K562 (cell line): ENCODE results near the gene SOX6. TPM values are rescaled to one million over a fixed set of nuclear protein-coding genes. Genes with fewer than 3 reads are reported as not detected.

ENCODE experiments used
- ARID1B ChIP-seq: fragments of 450-650 bp; IDR thresholded peaks from 2 replicates; pipeline ENCODE4 v1.6.1; 2016; ENCODE audit warnings: antibody characterized with exemption, mild to moderate bottlenecking, inconsistent platforms
- CBFA2T2 ChIP-seq: fragments of 450-650 bp; conservative IDR thresholded peaks from 2 replicates; pipeline ENCODE4 v1.6.1; 2017; ENCODE audit warnings: mild to moderate bottlenecking
- E2F6 ChIP-seq, 2 experiments: IDR thresholded peaks; 2 replicates each; pipeline ENCODE4 v1.6.1; 2011; ENCODE audit warnings: borderline replicate concordance in 1 of 2, control low read depth in 1 of 2, low read depth in 1 of 2, low read length in 1 of 2, mild to moderate bottlenecking in 1 of 2, mixed read lengths in 1 of 2, moderate library complexity in 1 of 2; ENCODE audit not compliant: insufficient read depth in 1 of 2, insufficient read length in 1 of 2, poor library complexity in 1 of 2, severe bottlenecking in 1 of 2; ENCODE audit errors: extremely low read depth in 1 of 2
- ELF2 ChIP-seq: fragments of 250-450 bp; sonication (Bioruptor Pico); IDR thresholded peaks from 2 replicates; pipeline ENCODE4 v1.5.0; 2021; ENCODE audit warnings: mild to moderate bottlenecking
- KLF16 ChIP-seq: IDR thresholded peaks from 2 replicates; pipeline ENCODE4 v1.6.1; 2016; ENCODE audit warnings: antibody characterized with exemption
- MECOM ChIP-seq: fragments of 250-450 bp; sonication (Bioruptor Pico); IDR thresholded peaks from 2 replicates; pipeline ENCODE4 v1.8.0; 2022; ENCODE audit warnings: inconsistent platforms
- PBX2 ChIP-seq, 2 experiments: IDR thresholded peaks in 1 of 2; conservative IDR thresholded peaks in 1 of 2; 2 replicates each; pipeline ENCODE4 v1.6.1; 2016; ENCODE audit warnings: low read depth in 2 of 2, mild to moderate bottlenecking in 1 of 2, missing compliant biosample characterization in 1 of 2, missing genetic modification characterization in 1 of 2, moderate library complexity in 1 of 2
- TAL1 ChIP-seq: fragments of 450-650 bp; IDR thresholded peaks from 2 replicates; pipeline ENCODE4 v1.6.1; 2016; ENCODE audit warnings: mild to moderate bottlenecking
- TCF3 ChIP-seq: sonication (generic); formaldehyde crosslinking; IDR thresholded peaks from 2 replicates; pipeline ENCODE4 v1.4.0; 2020; ENCODE audit warnings: mild to moderate bottlenecking, missing genetic modification reagents
- ZNF175 ChIP-seq: fragments of 200-800 bp; sonication (Bioruptor generic); IDR thresholded peaks from 2 replicates; pipeline ENCODE4 v1.6.1; 2016; ENCODE audit warnings: low read depth, mild to moderate bottlenecking, missing genetic modification characterization, missing compliant biosample characterization
- ZNF589 ChIP-seq: fragments of 200-800 bp; sonication (Bioruptor generic); IDR thresholded peaks from 2 replicates; pipeline ENCODE4 v1.6.1; 2016; ENCODE audit warnings: low read depth, missing genetic modification characterization, missing compliant biosample characterization
- ZNF592 ChIP-seq: fragments of 450-650 bp; IDR thresholded peaks from 2 replicates; pipeline ENCODE4 v1.6.1; 2017; ENCODE audit warnings: antibody characterized with exemption, mild to moderate bottlenecking
- ZNF639 ChIP-seq, 2 experiments: fragments of 200-800 bp in 1 of 2; sonication (Bioruptor generic) in 1 of 2; sonication (generic) in 1 of 2; formaldehyde crosslinking in 1 of 2; IDR thresholded peaks in 1 of 2; conservative IDR thresholded peaks in 1 of 2; 2 replicates each; pipeline versions ENCODE4 v1.5.0 to v1.6.1; 2016 to 2020; ENCODE audit warnings: missing compliant biosample characterization in 1 of 2, missing genetic modification characterization in 1 of 2, missing genetic modification reagents in 1 of 2
- polyA plus RNA-seq, 8 experiments: library from polyadenylated mRNA; depleted of rRNA in 4 of 8; stranded (reverse) in 5 of 8; unstranded in 3 of 8; fragments of >200 nt; fragmentation: Nextera tagmentation in 2 of 8; fragmentation: Illumina TruSeq in 1 of 8; extraction: Ambion mirVana in 2 of 8; extraction: Trizol in 1 of 8; gene quantifications; 2 replicates each; pipeline versions ENCODE4 v1.2.1 to v1.2.3, GENCODE V29; 2011 to 2014; ENCODE audit warnings: inconsistent platforms in 1 of 8, missing spikeins in 1 of 8
- total RNA-seq, 7 experiments: library from RNA; depleted of rRNA in 6 of 7; stranded (reverse); fragments of >200 nt in 6 of 7; fragmentation: Illumina TruSeq in 2 of 7; extraction: Trizol in 2 of 7; gene quantifications; 2 replicates each; pipeline versions ENCODE4 v1.2.1 to v1.2.3, GENCODE V29; 2011 to 2021; ENCODE audit warnings: low replicate concordance in 1 of 7

SOX6 gene
- total and polyA plus RNA-seq, 9 of the 15 experiments (the other 6 are each of a cell fraction or from before 2014, with no cell fraction given): 0.89 to 8.7 (median 5.7) TPM

DNA sequence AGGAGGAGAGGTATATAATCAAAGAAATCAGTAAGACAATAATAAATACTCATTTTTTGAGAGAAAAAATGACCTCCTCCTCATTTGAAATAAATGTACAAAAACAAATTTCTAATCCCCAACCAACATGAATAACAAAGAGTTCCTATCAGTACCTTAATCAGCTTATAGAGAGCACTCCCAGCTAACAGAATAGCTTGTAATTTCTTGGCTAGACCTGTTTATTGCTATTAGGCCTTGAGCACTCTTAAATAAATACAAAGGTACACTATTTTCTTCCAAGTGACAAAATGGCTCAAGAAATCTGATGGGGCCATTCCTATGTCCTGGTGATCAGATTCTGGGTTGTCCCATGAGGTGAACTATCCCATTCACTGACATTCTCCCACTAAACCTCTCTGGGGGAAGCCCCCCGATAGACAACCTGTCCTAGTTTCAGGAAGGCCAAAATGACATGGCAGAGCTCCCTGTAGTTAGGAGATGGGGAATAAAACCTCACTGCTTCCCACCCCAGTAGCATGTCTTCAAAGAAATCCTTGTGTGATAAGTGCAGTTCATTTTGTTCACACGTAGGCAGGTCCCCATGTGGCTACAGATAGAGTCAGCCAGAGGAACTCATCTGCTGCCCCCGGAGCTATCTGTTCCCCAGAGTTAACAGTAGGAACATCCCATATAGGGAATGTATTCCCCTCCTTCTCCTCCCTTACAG lies 385.7 kb downstream of the SOX6 start (continued):
- TF ChIP-seq ZNF592 (peak; percentile 91), KLF16 (0 out of 2 replicates have a peak, but pooled peaks have one; percentile 19), ARID1B (peak; percentile 33), E2F6 (IDR thresholded peaks at IDR 0.05; ENCODE audit: borderline replicate concordance in 1 of 2, extremely low read depth in 1 of 2, insufficient read depth in 1 of 2, insufficient read length in 1 of 2, low read depth in 1 of 2, low read length in 1 of 2, poor library complexity in 1 of 2, severe bottlenecking in 1 of 2) (peak; percentile 42 to 59), ZNF589 (CRISPR knock-in tag) (peak; percentile 50; the same call in 1 of the 2 replicates), TAL1 (peak; percentile 41; the same call in 1 of the 2 replicates), ELF2 (0 out of 2 replicates have a peak, but pooled peaks have one; percentile 13), MECOM (CRISPR knock-in tag) (0 out of 2 replicates have a peak, but pooled peaks have one; percentile 16), ZNF175 (CRISPR knock-in tag) (peak; percentile 30; the same call in 1 of the 2 replicates), ZNF639 (CRISPR knock-in tag; conservative IDR thresholded peaks at IDR 0.05 in 1 of 2, IDR thresholded peaks at IDR 0.05 in 1 of 2) (0 out of 4 replicates have a peak, but pooled peaks of 1 of the 2 experiments have one; percentile 22), TCF3 (CRISPR knock-in tag) (peak; percentile 57), PBX2 (CRISPR knock-in tag; IDR thresholded peaks at IDR 0.05; ENCODE audit: low read depth) (no peak), PBX2 (tag; conservative IDR thresholded peaks at IDR 0.05; ENCODE audit: low read depth) (no peak), CBFA2T2 (peak; percentile 37; the same call in 1 of the 2 replicates)
